Lower leg skin (tissue), 4 donors: ENCODE data around the gene FNDC7. TPM values are rescaled to one million over a fixed set of nuclear protein-coding genes. Genes with fewer than 3 reads are reported as not detected.
"Not testable (repeated sequence)": the region's sequence is repeated elsewhere in the genome, so short reads cannot be mapped to it uniquely, and the experiment has no call there.

ENCODE experiments used
- DNase-seq, 2 donors: peaks; one replicate each; pipeline ENCODE4 v3.0.0-alpha.2; 2019; ENCODE audit warnings: low spot score in 2 of 2
- H3K4me3 ChIP-seq: fragments of 200-600 bp; sonication (generic); 2 replicates; pipeline ENCODE4 v1.5.1; 2017; ENCODE audit warnings: mild to moderate bottlenecking, low read depth; ENCODE audit not compliant: poor library complexity, severe bottlenecking
- POLR2A ChIP-seq, 2 donors: fragments of 450-650 bp; IDR thresholded peaks; one replicate each; pipeline ENCODE4 v1.6.1; 2016 to 2017; ENCODE audit warnings: antibody characterized with exemption in 2 of 2, mild to moderate bottlenecking in 1 of 2, moderate library complexity in 1 of 2
- WGBS, 2 donors: methylation state at CpG; one replicate each; pipeline ENCODE4 v1.1.5; 2018; 5-methylcytosine and 5-hydroxymethylcytosine counted together
- intact Hi-C: fragments of 100-400 bp; cut with DNase I; formaldehyde crosslinking; loops from one replicate; pipeline ENCODE4 v1.15.0; 2023; ENCODE audit warnings: low total_unique reads
- total RNA-seq, 4 donors: library from RNA; depleted of rRNA; stranded (reverse); fragments of >200 nt; gene quantifications; one replicate each; pipeline ENCODE4 v1.1.0, GENCODE V29; 2016
- TF ChIP-seq, protein P1 (sequence below), 3 donors: fragments of 450-650 bp; IDR thresholded peaks; one replicate each; pipeline ENCODE4 v1.5.1; 2016; ENCODE audit warnings: antibody characterized with exemption in 3 of 3, mild to moderate bottlenecking in 3 of 3, moderate library complexity in 2 of 3

Gene FNDC7
- total RNA-seq, 4 donors from 2014 or later, result not detected

DNA sequence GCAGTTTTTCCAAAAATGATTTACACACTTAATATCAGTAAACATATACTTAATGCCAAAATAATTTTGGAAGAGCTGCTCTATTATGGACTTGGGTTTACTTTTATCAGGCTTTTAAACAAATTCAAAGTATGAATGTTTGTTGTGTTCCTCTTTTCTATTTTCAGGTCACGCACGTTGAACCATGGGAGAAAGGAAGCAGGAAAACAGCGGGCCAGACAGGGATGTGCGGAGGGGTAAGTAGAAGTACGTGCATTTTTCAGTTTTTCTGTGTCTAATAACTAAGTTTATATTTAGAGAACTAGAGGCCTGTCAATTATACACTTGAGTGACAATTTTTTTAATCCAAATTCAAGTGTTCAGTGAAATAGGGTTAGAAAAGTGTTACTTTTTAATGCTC, 17.2 kb upstream of the FNDC7 start:
- TF ChIP-seq, protein P1, sequence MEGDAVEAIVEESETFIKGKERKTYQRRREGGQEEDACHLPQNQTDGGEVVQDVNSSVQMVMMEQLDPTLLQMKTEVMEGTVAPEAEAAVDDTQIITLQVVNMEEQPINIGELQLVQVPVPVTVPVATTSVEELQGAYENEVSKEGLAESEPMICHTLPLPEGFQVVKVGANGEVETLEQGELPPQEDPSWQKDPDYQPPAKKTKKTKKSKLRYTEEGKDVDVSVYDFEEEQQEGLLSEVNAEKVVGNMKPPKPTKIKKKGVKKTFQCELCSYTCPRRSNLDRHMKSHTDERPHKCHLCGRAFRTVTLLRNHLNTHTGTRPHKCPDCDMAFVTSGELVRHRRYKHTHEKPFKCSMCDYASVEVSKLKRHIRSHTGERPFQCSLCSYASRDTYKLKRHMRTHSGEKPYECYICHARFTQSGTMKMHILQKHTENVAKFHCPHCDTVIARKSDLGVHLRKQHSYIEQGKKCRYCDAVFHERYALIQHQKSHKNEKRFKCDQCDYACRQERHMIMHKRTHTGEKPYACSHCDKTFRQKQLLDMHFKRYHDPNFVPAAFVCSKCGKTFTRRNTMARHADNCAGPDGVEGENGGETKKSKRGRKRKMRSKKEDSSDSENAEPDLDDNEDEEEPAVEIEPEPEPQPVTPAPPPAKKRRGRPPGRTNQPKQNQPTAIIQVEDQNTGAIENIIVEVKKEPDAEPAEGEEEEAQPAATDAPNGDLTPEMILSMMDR (IDR thresholded peaks at IDR 0.05), result no peak
- no peak for TF ChIP-seq POLR2A (IDR thresholded peaks at IDR 0.05)

DNA sequence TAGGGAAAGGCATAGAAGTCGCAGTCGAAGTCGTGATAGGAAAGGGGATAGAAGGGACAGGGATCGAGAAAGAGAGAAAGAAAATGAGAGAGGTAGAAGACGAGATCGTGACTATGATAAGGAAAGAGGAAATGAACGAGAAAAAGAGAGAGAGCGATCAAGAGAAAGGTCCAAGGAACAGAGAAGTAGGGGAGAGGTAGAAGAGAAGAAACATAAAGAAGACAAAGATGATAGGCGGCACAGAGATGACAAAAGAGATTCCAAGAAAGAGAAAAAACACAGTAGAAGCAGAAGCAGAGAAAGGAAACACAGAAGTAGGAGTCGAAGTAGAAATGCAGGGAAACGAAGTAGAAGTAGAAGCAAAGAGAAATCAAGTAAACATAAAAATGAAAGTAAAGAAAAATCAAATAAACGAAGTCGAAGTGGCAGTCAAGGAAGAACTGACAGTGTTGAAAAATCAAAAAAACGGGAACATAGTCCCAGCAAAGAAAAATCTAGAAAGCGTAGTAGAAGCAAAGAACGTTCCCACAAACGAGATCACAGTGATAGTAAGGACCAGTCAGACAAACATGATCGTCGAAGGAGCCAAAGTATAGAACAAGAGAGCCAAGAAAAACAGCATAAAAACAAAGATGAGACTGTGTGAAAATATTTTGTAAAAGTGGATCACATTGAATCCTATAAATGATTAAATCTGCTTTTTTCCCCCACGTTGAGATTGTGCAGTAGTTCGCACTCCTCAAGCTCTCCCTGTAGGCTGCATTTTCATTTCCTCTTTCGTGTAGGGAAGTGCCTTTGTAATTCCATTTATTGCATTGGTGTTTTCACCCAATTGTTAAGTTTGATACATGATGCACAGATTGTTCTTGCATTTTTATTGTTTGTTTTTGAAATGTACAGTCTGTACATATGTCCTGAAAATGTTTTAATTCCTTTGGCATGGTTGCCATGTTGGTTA, 13.1 kb upstream of the FNDC7 start:
- no peak overlapping the region for H3K4me3 ChIP-seq
- DNase-seq, result no peak
- 80 to 82% methylated on average over 22 of the region's 22 CpGs for WGBS, 2 donors
- intact Hi-C loops, result no loop called here
- TF ChIP-seq, protein P1 (IDR thresholded peaks at IDR 0.05), result no peak
- TF ChIP-seq POLR2A (IDR thresholded peaks at IDR 0.05), result no peak

More for the DNA sequence above, 17.2 kb upstream of the FNDC7 start:
- intact Hi-C loops, result no loop called here
- H3K4me3 ChIP-seq, result no peak overlapping the region
- DNase-seq, result no peak
- 67 to 70% methylated on average over 5 of the region's 5 CpGs for WGBS, 2 donors

DNA sequence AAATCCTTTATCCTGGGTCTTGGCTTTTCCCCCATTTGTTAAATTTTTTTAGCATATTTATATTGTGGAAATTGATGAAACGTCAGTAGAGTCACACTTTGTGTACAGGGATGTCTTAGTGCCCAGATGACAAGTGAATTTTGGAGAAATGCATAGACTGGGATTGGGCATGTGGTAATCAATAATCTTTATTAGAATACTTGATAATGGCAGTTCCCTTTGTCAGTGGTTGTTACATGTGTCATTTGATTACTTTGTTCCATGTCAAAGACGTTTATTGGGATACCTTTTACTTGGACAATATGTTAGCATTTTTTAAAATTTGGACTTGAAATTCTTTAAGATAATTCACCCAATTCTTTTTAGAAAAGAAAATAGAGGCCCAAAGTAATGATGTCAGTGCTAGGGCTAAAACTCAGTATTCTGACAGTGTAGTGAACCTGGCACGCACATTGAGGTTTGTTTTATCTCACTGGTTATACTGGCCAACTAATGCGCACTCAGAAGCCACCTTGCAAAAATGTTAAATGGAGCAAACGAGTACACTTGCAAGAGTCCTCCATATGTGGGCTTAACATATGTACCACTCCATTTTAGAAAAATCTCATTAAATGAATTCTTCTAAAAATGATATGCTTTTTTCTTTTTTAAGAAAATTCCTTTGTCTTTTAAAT, 11.4 kb upstream of the FNDC7 start:
- intact Hi-C loops, result no loop called here

DNA sequence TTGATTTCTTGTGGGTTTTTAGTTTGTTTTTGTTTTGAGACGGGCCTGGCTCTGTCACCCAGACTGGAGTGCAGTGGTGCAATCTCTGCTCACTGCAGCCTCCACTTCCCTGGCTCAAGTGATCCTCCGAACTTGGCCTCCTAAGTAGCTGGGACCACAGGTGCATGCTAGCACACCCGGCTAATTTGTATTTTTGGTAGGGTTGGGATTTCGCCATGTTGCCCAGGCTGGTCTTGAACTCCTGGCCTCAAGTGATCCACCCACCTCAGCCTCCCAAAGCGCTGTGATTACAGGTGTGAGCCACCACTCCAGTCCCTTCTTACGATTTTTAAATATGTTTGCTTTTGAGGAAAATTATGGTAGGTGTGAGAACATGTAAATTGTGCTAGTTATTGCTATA, 10.6 kb upstream of the FNDC7 start:
- 91 to 98% methylated on average over 6 of the region's 6 CpGs for WGBS, 2 donors
- H3K4me3 ChIP-seq, intact Hi-C loops, DNase-seq: not testable (repeated sequence)

More for the DNA sequence above, 11.4 kb upstream of the FNDC7 start:
- WGBS, 2 donors, result 80 to 86% methylated on average over 5 of the region's 5 CpGs
- no peak for DNase-seq
- no peak for TF ChIP-seq POLR2A (IDR thresholded peaks at IDR 0.05)
- TF ChIP-seq, protein P1 (IDR thresholded peaks at IDR 0.05), result no peak
- H3K4me3 ChIP-seq, result no peak overlapping the region

DNA sequence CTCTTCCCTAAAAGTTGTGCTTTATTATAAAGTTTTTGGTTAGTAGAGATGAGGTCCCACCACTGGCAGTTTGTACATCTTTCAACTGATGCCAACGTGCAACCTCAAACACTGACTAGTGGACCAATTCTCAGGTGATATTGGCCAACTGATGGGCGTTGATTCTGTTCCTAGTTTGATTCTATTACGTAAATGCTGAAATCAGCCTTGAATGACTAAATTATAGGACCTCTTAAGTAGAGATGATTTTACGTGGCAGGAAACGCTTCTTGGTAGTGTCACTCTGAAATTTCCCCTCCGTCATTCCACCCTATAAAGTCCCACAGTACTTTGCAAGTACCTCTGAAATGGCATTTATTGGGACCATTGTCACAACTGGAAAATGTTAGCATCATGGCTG, 8.8 kb upstream of the FNDC7 start:
- intact Hi-C loops, result no loop called here
- H3K4me3 ChIP-seq, result no peak overlapping the region
- DNase-seq, result no peak
- 71 to 78% methylated on average over 6 of the region's 6 CpGs for WGBS, 2 donors
- no peak for TF ChIP-seq POLR2A (IDR thresholded peaks at IDR 0.05)
- TF ChIP-seq, protein P1 (IDR thresholded peaks at IDR 0.05), result no peak

DNA sequence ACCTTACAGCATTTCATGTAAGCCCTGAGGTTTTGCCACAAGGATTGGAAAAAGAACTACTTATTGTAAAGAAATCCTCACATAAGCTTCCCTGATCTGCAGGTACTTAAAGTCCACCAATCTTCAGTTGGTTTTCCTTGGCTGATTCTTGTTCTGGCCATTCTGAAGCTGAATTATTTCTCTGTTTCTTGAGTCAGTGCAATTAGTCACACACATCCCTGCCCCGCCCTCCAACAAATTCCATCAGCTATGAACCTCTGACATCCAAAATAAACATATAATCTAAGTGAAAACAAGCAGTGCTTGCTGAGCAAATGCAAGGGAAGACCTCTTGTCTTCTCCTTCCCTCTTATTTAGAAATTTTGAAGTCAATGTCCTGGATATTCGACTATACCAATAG, 8.2 kb upstream of the FNDC7 start:
- no peak for TF ChIP-seq POLR2A (IDR thresholded peaks at IDR 0.05)
- TF ChIP-seq, protein P1 (IDR thresholded peaks at IDR 0.05), result no peak
- no peak overlapping the region for H3K4me3 ChIP-seq
- 44 to 52% methylated on average over 2 of the region's 2 CpGs for WGBS, 2 donors
- intact Hi-C loops, result no loop called here
- no peak for DNase-seq
